Ascending aorta (tissue), 2 donors: ENCODE data around the gene DBP. TPM values are rescaled to one million over a fixed set of nuclear protein-coding genes. Genes with fewer than 3 reads are reported as not detected.

ENCODE experiments used
- DNase-seq, 2 donors: peaks; one replicate each; pipeline ENCODE4 v3.0.0-alpha.2; 2019; ENCODE audit warnings: low spot score in 2 of 2
- H3K27ac ChIP-seq, 2 donors: fragments of 200-600 bp; sonication (generic); one replicate each; pipeline ENCODE4 v1.5.1; 2016 to 2017; ENCODE audit warnings: mild to moderate bottlenecking in 1 of 2
- H3K27me3 ChIP-seq: fragments of 200-600 bp; sonication (generic); one replicate; pipeline ENCODE4 v1.5.1; 2017
- H3K36me3 ChIP-seq, 2 donors: fragments of 200-600 bp; sonication (generic); one replicate each; pipeline ENCODE4 v1.5.1; 2016
- H3K4me1 ChIP-seq, 2 donors: fragments of 200-600 bp; sonication (generic); one replicate each; pipeline ENCODE4 v1.5.1; 2016 to 2017; ENCODE audit warnings: mild to moderate bottlenecking in 1 of 2
- H3K4me3 ChIP-seq, 2 donors: fragments of 200-600 bp; sonication (generic); one replicate each; pipeline ENCODE4 v1.5.1; 2016 to 2017; ENCODE audit warnings: mild to moderate bottlenecking in 1 of 2
- H3K9me3 ChIP-seq, 2 donors: fragments of 200-600 bp; sonication (generic); one replicate each; pipeline ENCODE4 v1.5.1; 2016
- intact Hi-C: fragments of 100-400 bp; cut with DNase I; formaldehyde crosslinking; loops from one replicate; pipeline ENCODE4 v1.15.1; 2023
- total RNA-seq: library from RNA; depleted of rRNA; stranded (reverse); fragments of >200 nt; gene quantifications from one replicate; pipeline ENCODE4 v1.1.0, GENCODE V29; 2016
- TF ChIP-seq, protein P1 (sequence below), 3 experiments: fragments of 200-600 bp in 2 of 3; fragments of 450-650 bp in 1 of 3; sonication (generic) in 2 of 3; IDR thresholded peaks; one replicate each; pipeline ENCODE4 v1.5.1; 2016 to 2019; ENCODE audit warnings: antibody characterized with exemption in 3 of 3, mild to moderate bottlenecking in 1 of 3, moderate library complexity in 1 of 3

Gene DBP
- total RNA-seq, 1 donor from 2014 or later, result 0.21 TPM

DNA sequence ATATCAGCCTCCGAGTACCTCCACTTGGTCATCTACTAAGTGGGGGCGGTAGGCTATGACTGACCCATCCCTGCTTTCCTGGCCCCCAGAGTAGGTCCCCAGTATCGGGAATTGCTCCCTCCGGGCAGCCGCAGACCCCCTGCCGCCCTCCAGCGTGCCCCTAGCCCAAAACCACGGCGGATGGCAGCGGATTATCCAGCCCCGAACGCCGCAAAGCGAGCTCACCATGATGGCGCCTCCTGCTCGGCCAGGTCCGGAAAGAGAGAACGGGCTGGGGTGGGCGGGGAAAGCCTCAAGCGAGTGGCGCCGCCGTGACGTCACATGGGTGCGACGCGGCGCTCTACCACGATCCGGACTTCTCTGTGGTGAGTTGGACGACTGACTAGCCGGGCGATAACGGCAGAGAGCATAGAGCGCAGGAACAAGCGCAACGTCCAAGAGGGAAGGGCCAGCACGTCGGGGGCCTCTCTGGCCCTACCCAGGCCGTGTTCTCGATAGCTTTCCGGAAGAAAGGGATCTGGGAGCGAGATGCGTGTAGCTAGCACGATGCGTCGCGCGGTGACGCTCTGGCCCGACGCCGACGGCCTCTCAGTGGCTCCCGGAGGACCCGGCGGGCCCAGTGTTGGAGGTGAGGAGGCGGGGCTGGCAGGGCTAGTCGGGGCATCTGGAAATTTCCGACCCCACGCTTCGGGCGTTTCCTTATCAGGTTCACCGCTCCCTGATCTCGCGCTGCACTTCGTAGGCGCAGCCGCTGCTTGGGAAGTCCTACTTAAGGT lies 18.1 kb downstream of the DBP start, which contains the start of the genes RPL18 and SPHK2:
Gene RPL18, minus strand, starts transcription at position 263 of the 776 bp plus-strand sequence. Its CDS starts 35 bp downstream, at position 228.
Gene SPHK2, plus strand, starts transcription at position 591 of the 776 bp plus-strand sequence. CDS start 1,009 bp downstream, outside the sequence.
- Histone ChIP-seq H3K27ac (peak within 1 kb of the TSS; percentile 86 to 87), H3K9me3 (no peaks in the 10 kb centered on the region), H3K36me3 (peaks cover 18 to 29% of the 10 kb centered on the region in 2 donors), H3K27me3 (no peaks in the 10 kb centered on the region), H3K4me1 (peaks cover 16 to 27% of the 10 kb centered on the region in 2 donors), H3K4me3 (peak within 1 kb of the TSS; percentile 68 to 95)
- peak; percentile 94 to 99 for DNase-seq
- intact Hi-C loops, result loop anchor here (1.0 to 2.0 kb wide), 5 partner anchors 16 to 174 kb away; partner anchors contain the start of genes CYTH2 and GRWD1
- TF ChIP-seq, protein P1, sequence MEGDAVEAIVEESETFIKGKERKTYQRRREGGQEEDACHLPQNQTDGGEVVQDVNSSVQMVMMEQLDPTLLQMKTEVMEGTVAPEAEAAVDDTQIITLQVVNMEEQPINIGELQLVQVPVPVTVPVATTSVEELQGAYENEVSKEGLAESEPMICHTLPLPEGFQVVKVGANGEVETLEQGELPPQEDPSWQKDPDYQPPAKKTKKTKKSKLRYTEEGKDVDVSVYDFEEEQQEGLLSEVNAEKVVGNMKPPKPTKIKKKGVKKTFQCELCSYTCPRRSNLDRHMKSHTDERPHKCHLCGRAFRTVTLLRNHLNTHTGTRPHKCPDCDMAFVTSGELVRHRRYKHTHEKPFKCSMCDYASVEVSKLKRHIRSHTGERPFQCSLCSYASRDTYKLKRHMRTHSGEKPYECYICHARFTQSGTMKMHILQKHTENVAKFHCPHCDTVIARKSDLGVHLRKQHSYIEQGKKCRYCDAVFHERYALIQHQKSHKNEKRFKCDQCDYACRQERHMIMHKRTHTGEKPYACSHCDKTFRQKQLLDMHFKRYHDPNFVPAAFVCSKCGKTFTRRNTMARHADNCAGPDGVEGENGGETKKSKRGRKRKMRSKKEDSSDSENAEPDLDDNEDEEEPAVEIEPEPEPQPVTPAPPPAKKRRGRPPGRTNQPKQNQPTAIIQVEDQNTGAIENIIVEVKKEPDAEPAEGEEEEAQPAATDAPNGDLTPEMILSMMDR (IDR thresholded peaks at IDR 0.05), result no peak

DNA sequence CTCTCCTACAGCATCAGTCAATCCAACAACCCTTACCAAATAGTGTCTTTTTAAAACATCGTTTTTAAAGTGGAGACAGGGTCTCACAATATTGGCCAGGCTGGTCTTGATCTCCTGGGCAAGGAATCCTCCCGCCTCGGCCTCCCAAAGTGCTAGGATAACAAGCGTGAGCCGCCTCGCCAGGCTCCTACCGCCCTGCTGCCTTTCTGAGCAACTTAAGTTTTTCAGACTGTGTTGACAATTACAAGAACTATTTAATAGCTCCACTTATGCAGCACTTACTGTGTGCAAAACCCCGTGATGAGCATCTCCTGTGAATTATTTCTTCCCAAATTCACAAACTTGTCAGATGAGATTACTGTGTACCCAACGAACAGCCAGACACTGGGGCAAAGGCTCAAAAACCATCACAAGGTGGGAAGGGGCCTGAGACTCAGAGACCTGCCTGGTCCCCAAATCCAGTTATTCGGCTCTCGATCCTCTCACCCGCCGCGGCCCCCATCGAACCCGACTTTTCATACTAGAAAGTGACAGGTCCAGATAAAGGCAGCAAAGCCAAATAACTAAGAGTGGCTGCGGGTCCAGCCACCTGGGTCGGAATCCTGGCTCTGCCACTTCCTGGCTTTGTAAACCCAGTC lies 18.8 kb downstream of the DBP start:
- H3K36me3 ChIP-seq, result peaks cover 18 to 29% of the 10 kb centered on the region in 2 donors
- H3K27me3 ChIP-seq, result no peaks in the 10 kb centered on the region
- peak overlapping the region; percentile 74 to 87 for H3K27ac ChIP-seq
- no peaks in the 10 kb centered on the region for H3K9me3 ChIP-seq
- intact Hi-C loops, result loop anchor here (2.0 kb wide), 1 partner anchor 30 kb away; no protein-coding TSS in a partner anchor
- TF ChIP-seq, protein P1 (IDR thresholded peaks at IDR 0.05), result no peak
- peaks cover 12 to 23% of the 10 kb centered on the region in 2 donors for H3K4me1 ChIP-seq
- DNase-seq, result no peak
- H3K4me3 ChIP-seq, result peak overlapping the region; percentile 68 to 95

DNA sequence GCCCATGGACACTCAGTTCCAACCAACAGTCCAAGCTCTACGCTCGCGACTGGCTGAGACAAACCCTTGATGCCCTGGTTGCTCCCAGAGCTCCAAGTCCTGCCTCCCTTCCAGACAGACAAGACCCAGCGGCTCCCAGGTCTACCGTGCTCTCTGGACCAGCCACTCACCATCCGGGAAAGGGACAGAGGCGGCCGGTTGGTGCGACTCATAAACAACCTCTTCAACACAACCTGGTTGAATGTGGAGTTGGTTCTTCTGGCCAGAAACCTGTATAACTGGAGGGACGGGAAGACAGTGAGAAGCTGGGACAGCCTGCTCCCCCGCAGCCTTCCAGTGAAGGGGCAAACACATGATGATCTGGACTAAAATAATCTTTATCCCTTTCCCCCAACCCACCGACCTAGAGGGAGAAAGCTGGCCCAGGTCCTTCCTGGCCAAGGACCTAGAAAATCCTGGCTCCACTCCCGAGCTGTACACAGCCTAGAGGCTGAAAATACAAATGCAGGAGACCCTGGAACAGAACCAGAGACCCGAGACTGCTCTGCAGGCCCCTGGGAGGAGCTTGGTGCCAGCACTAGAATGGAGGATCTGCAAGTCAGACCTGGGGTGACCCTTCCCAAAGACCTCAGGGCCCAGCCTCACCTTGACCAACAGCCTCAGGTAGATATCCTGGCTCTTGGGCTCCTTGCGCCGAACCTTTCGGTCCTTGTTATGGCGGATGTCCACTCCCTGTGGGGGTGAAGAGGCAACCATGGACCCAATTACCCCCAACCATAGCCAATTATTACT lies 19.8 kb downstream of the DBP start:
- no peak for DNase-seq
- TF ChIP-seq, protein P1 (IDR thresholded peaks at IDR 0.05), result no peak
- peaks cover 10 to 19% of the 10 kb centered on the region in 2 donors for H3K4me1 ChIP-seq
- no peaks in the 10 kb centered on the region for H3K9me3 ChIP-seq
- intact Hi-C loops, result no loop called here
- peak overlapping the region in 1 of 2 donors; percentile 74 for H3K27ac ChIP-seq
- no peaks in the 10 kb centered on the region for H3K27me3 ChIP-seq
- H3K4me3 ChIP-seq, result peak overlapping the region; percentile 68 to 95
- peaks cover 18 to 29% of the 10 kb centered on the region in 2 donors for H3K36me3 ChIP-seq

DNA sequence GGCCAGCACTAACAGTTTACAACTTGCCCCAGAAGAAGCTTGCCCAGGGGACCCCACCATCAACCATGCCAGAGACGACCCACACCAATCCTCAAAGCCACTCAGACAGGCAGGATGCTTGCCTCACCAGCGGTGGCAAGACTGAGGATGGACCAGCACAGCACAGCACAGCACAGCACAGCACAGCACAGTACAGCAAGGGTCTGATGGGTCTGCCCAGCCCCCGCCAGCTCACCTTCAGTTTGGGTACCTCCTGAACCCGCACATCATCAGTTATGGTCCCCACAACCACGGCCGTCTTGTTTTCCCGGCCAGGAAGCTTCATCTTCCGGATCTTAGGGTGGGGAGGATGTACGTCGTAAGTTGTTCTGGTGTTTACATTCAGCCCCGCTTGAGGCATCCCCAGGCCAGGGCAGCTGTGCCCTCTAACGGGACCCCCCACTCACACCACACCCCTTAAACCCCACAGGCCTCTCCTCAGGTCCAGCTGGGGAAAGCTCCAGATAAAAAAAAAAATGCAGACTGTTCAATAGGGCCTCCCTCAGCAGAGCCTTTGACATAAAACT lies 20.6 kb downstream of the DBP start:
- no peak for DNase-seq
- Histone ChIP-seq H3K27ac (no peak overlapping the region), H3K36me3 (peaks cover 18 to 29% of the 10 kb centered on the region in 2 donors), H3K27me3 (no peaks in the 10 kb centered on the region), H3K9me3 (no peaks in the 10 kb centered on the region), H3K4me3 (no peak overlapping the region), H3K4me1 (peaks cover 10 to 19% of the 10 kb centered on the region in 2 donors)
- intact Hi-C loops, result no loop called here
- TF ChIP-seq, protein P1 (IDR thresholded peaks at IDR 0.05), result no peak

DNA sequence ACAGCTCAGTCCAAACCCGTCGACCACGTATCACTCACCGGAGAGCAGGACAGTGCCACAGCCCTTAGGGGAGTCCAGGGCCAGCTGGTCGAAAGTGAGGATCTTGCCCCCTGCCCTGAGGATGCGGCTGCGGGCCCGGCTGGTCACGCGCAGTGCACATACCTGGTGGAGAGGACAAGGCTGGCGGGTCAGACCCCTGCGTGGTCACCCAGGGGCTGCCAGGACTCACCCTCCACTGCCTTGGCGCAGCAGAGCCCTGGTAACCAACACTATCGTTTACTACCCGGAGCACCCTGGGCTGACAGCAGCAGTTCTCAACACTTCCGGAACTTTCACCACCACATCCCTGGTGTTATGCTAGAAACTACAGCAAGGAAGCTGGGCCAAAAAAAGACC lies 21.1 kb downstream of the DBP start:
- no peak for DNase-seq
- TF ChIP-seq, protein P1 (IDR thresholded peaks at IDR 0.05), result no peak
- H3K4me3 ChIP-seq, result no peak overlapping the region
- no peak overlapping the region for H3K27ac ChIP-seq
- H3K27me3 ChIP-seq, result no peaks in the 10 kb centered on the region
- peaks cover 18 to 29% of the 10 kb centered on the region in 2 donors for H3K36me3 ChIP-seq
- no peaks in the 10 kb centered on the region for H3K9me3 ChIP-seq
- intact Hi-C loops, result no loop called here
- H3K4me1 ChIP-seq, result peaks cover 10 to 19% of the 10 kb centered on the region in 2 donors
